DMS53 (cell line): ENCODE results near the gene GNAI3.
A peak's percentile ranks its signal among the peaks of the same experiment; 100 is the strongest.

Experiments used
- DNase-seq: peaks from one replicate; lab custom pipeline; 2025; lab: John Stamatoyannopoulos, UW

GNAI3 gene

GRCh38 chr1:109598655-109599054 lies 50.2 kb downstream of the GNAI3 start:
- no peak for DNase-seq

GRCh38 chr1:109603229-109603628 lies 54.8 kb downstream of the GNAI3 start:
- no peak for DNase-seq

- no peak for DNase-seq
Observed at GRCh38 chr1:109605381-109605780, 57.0 kb downstream of the GNAI3 start.

- DNase-seq, result no peak
Observed at GRCh38 chr1:109609881-109610280, 61.5 kb downstream of the GNAI3 start.

- DNase-seq, result no peak
Observed at GRCh38 chr1:109610609-109611307, 62.3 kb downstream of the GNAI3 start.

- no peak for DNase-seq
Observed at GRCh38 chr1:109611308-109611990, 63.0 kb downstream of the GNAI3 start.

- no peak for DNase-seq
Observed at GRCh38 chr1:109613361-109614147, 65.1 kb downstream of the GNAI3 start.

- DNase-seq, result no peak
Observed at GRCh38 chr1:109615879-109616278, 67.5 kb downstream of the GNAI3 start.

GRCh38 chr1:109616391-109616790 lies 68.0 kb downstream of the GNAI3 start:
- DNase-seq, result no peak

- peak; percentile 54 for DNase-seq
Observed at GRCh38 chr1:109617291-109617801, 68.9 kb downstream of the GNAI3 start.

- DNase-seq, result no peak
Observed at GRCh38 chr1:109618661-109619575, 70.5 kb downstream of the GNAI3 start.

GRCh38 chr1:109619576-109620400 lies 71.4 kb downstream of the GNAI3 start, which contains the start of the genes AMPD2 and GNAT2:
AMPD2 (plus strand) TSS chr1:109619837; CDS start chr1:109621176, 1,339 bp downstream.
GNAT2 (minus strand) TSS chr1:109619616; CDS start chr1:109612870, 6,746 bp downstream.
- DNase-seq, result peak; percentile 90

GRCh38 chr1:109620401-109620791 lies 72.0 kb downstream of the GNAI3 start:
- peak; percentile 75 for DNase-seq

- DNase-seq, result peak; percentile 97
Observed at GRCh38 chr1:109620841-109621286, 72.4 kb downstream of the GNAI3 start.

GRCh38 chr1:109621379-109622136 lies 73.1 kb downstream of the GNAI3 start:
- DNase-seq, result peak; percentile 42

- no peak for DNase-seq
Observed at GRCh38 chr1:109622137-109622892, 73.9 kb downstream of the GNAI3 start.

- no peak for DNase-seq
Observed at GRCh38 chr1:109622895-109623294, 74.5 kb downstream of the GNAI3 start.

- DNase-seq, result no peak
Observed at GRCh38 chr1:109623601-109624161, 75.3 kb downstream of the GNAI3 start.
